ENCODE results near the gene PTPN9.

GRCh38 chr15:75584121-75584520, 5.0 kb upstream of the PTPN9 start:
- TF ChIP-seq CTCF (IDR thresholded peaks at IDR 0.05 in 2 of 3, conservative IDR thresholded peaks at IDR 0.05 in 1 of 3; ENCODE audit: control insufficient read depth in 2 of 3, extremely low read depth in 1 of 3, insufficient read depth in 1 of 3, low read depth in 3 of 3, low read length in 3 of 3): no peak
- no peak for TF ChIP-seq SUZ12 (IDR thresholded peaks at IDR 0.05; ENCODE audit: unreplicated experiment)
- TF ChIP-seq POLR2A (IDR thresholded peaks at IDR 0.05; ENCODE audit: low read depth, low read length): no peak
- no peak for TF ChIP-seq BCLAF1 (IDR thresholded peaks at IDR 0.05)
- no peak for TF ChIP-seq RAD21 (IDR thresholded peaks at IDR 0.05; ENCODE audit: insufficient read depth, low read depth, low read length)
- no peak for TF ChIP-seq MXI1 (IDR thresholded peaks at IDR 0.05; ENCODE audit: low read depth, low read length)
- no peak for TF ChIP-seq SMC3 (IDR thresholded peaks at IDR 0.05; ENCODE audit: borderline replicate concordance, low read length)
- no peak for TF ChIP-seq POLR2AphosphoS5 (IDR thresholded peaks at IDR 0.05; ENCODE audit: low read length)
- TF ChIP-seq CBFB (IDR thresholded peaks at IDR 0.05; ENCODE audit: low read depth): no peak
- TF ChIP-seq ESRRA (IDR thresholded peaks at IDR 0.05; ENCODE audit: low read length): no peak
- no peak for TF ChIP-seq BHLHE40 (IDR thresholded peaks at IDR 0.05; ENCODE audit: borderline replicate concordance in 1 of 2, low read depth in 2 of 2, low read length in 1 of 2)
- no peak for TF ChIP-seq POLR2AphosphoS2 (IDR thresholded peaks at IDR 0.05; ENCODE audit: low read depth, low read length)
- TF ChIP-seq HDAC6 (IDR thresholded peaks at IDR 0.05; ENCODE audit: unreplicated experiment): no peak
